Kidney (tissue), 14 donors: ENCODE measurements around the gene KDM6A. TPM values are rescaled to one million over a fixed set of nuclear protein-coding genes. Genes with fewer than 3 reads are reported as not detected.

Experiments used
- DNase-seq, 5 donors: peaks; one replicate each; pipeline ENCODE4 v3.0.0-alpha.2; 2013 to 2020
- FAIRE-seq: peaks from 2 replicates; lab custom pipeline; 2012; peaks lifted over from hg19 to GRCh38; lab: Jason Lieb, UNC
- H3K27ac ChIP-seq, 2 donors: one replicate each; pipeline ENCODE4 v1.7.0; 2013; ENCODE audit warnings: low read depth in 2 of 2, low read length in 2 of 2, inconsistent platforms in 1 of 2
- H3K27me3 ChIP-seq: one replicate; pipeline ENCODE4 v1.7.1; 2013; ENCODE audit warnings: low read length, inconsistent platforms; ENCODE audit not compliant: control insufficient read depth, insufficient read depth
- H3K36me3 ChIP-seq, 3 donors: one replicate each; pipeline versions ENCODE4 v1.7.0 to v1.7.1; 2013; ENCODE audit warnings: low read length in 3 of 3, control low read depth in 1 of 3, inconsistent platforms in 1 of 3; ENCODE audit not compliant: insufficient read depth in 3 of 3, control insufficient read depth in 2 of 3
- H3K4me1 ChIP-seq, 3 donors: one replicate each; pipeline versions ENCODE4 v1.7.0 to v1.7.1; 2013; ENCODE audit warnings: low read length in 3 of 3, inconsistent platforms in 1 of 3, low read depth in 1 of 3; ENCODE audit not compliant: control insufficient read depth in 2 of 3, insufficient read depth in 2 of 3
- H3K4me3 ChIP-seq, 3 donors: one replicate each; pipeline versions ENCODE4 v1.7.0 to v1.8.1; 2013; ENCODE audit warnings: low read length in 3 of 3, control low read depth in 1 of 3, inconsistent platforms in 1 of 3
- H3K9ac ChIP-seq, 3 donors: one replicate each; pipeline versions ENCODE4 v1.7.0 to v1.7.1; 2013; ENCODE audit warnings: low read length in 3 of 3, control low read depth in 1 of 3, inconsistent platforms in 1 of 3
- H3K9me3 ChIP-seq, 3 donors: one replicate each; pipeline versions ENCODE4 v1.7.0 to v1.7.1; 2013; ENCODE audit warnings: low read length in 3 of 3, control low read depth in 1 of 3, inconsistent platforms in 1 of 3; ENCODE audit not compliant: control insufficient read depth in 2 of 3, insufficient read depth in 1 of 3
- intact Hi-C: fragments of 100-400 bp; cut with DNase I; formaldehyde crosslinking; loops from one replicate; pipeline ENCODE4 v1.11.1; 2022
- polyA plus RNA-seq: library from polyadenylated mRNA; stranded (reverse); fragments of 350-450 nt; fragmentation: Illumina TruSeq; extraction: RNeasy Lipid Tissue Mini Kit (QIAGEN cat#74804); gene quantifications from one replicate; pipeline ENCODE4 v1.2.3, GENCODE V29; 2014; ENCODE audit warnings: low read depth, low replicate concordance; ENCODE audit not compliant: insufficient read depth
- total RNA-seq: library from RNA; stranded (reverse); fragmentation: NEBNext Ultra II Directional; extraction: Animal tissue kit (Norgen Biotek cat#: 25700); gene quantifications from one replicate; pipeline ENCODE4 v1.2.1, GENCODE V29; 2021
- TF ChIP-seq, protein P1 (sequence below): IDR thresholded peaks from 3 replicates; pipeline ENCODE4 v1.5.1; 2012; ENCODE audit warnings: mild to moderate bottlenecking, moderate library complexity, borderline replicate concordance; ENCODE audit not compliant: insufficient read depth; ENCODE audit errors: extremely low read depth
- donor health status: control.
- donor health status: control.
- donor health status: control.
- donor health status: control.
- donor health status: control.
- donor health status: DM: yes; HTN: yes; CAD: no.
- donor health status: Normal renal cell carcinoma (clear cell type).

The KDM6A gene
- total and polyA plus RNA-seq, 2 donors from 2014 or later, result 7.7 to 40.8 TPM

GRCh38 chrX:45145492-45146215 is 272.7 kb downstream of the KDM6A start:
- Histone ChIP-seq H3K27ac (no peak overlapping the region), H3K4me3 (no peak overlapping the region), H3K4me1 (no peaks in the 10 kb centered on the region), H3K27me3 (no peaks in the 10 kb centered on the region), H3K9me3 (no peaks in the 10 kb centered on the region), H3K36me3 (no peaks in the 10 kb centered on the region), H3K9ac (no peak overlapping the region)
- no peak for DNase-seq
- TF ChIP-seq, protein P1, sequence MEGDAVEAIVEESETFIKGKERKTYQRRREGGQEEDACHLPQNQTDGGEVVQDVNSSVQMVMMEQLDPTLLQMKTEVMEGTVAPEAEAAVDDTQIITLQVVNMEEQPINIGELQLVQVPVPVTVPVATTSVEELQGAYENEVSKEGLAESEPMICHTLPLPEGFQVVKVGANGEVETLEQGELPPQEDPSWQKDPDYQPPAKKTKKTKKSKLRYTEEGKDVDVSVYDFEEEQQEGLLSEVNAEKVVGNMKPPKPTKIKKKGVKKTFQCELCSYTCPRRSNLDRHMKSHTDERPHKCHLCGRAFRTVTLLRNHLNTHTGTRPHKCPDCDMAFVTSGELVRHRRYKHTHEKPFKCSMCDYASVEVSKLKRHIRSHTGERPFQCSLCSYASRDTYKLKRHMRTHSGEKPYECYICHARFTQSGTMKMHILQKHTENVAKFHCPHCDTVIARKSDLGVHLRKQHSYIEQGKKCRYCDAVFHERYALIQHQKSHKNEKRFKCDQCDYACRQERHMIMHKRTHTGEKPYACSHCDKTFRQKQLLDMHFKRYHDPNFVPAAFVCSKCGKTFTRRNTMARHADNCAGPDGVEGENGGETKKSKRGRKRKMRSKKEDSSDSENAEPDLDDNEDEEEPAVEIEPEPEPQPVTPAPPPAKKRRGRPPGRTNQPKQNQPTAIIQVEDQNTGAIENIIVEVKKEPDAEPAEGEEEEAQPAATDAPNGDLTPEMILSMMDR, result no peak
- no peak for FAIRE-seq
- intact Hi-C loops, result no loop called here

DNA sequence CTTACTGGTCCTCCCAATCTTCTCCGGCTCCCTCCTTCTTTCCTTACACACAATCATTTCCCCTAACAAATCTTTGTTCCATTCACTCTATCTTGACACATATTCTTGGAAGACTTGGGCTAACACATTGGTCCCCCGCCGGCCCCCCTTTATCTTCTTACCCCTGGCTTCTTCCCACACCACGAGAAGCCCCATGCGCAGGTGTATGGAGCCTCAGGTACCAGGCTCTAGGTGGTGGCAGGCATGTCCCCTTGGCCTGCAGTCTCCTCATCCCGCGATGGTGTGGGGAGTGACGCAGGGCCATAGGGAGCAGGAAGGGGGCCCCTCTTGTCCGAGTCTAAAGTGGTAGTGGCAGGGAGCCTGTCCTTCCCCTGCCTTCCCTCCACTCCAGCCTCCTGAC is 277.8 kb downstream of the KDM6A start:
- TF ChIP-seq, protein P1, result no peak
- Histone ChIP-seq H3K9me3 (no peaks in the 10 kb centered on the region), H3K36me3 (no peaks in the 10 kb centered on the region), H3K27me3 (no peaks in the 10 kb centered on the region), H3K4me3 (no peak overlapping the region), H3K9ac (no peak overlapping the region), H3K4me1 (no peaks in the 10 kb centered on the region), H3K27ac (no peak overlapping the region)
- no peak for FAIRE-seq
- no peak for DNase-seq
- intact Hi-C loops, result no loop called here

- no peak overlapping the region for H3K4me3 ChIP-seq
- H3K27ac ChIP-seq, result no peak overlapping the region
- no peaks in the 10 kb centered on the region for H3K27me3 ChIP-seq
- intact Hi-C loops, result no loop called here
- TF ChIP-seq, protein P1, result no peak
- H3K4me1 ChIP-seq, result no peaks in the 10 kb centered on the region
- no peak overlapping the region for H3K9ac ChIP-seq
- H3K36me3 ChIP-seq, result no peaks in the 10 kb centered on the region
- DNase-seq (no peak), FAIRE-seq (no peak)
- no peaks in the 10 kb centered on the region for H3K9me3 ChIP-seq
Observed at GRCh38 chrX:45154033-45154360, 281.0 kb downstream of the KDM6A start.

GRCh38 chrX:45154462-45154861 is 281.5 kb downstream of the KDM6A start:
- no peak overlapping the region for H3K27ac ChIP-seq
- DNase-seq (no peak), FAIRE-seq (no peak)
- H3K36me3 ChIP-seq, result no peaks in the 10 kb centered on the region
- H3K9ac ChIP-seq, result no peak overlapping the region
- TF ChIP-seq, protein P1, result no peak
- H3K9me3 ChIP-seq, result no peaks in the 10 kb centered on the region
- H3K27me3 ChIP-seq, result no peaks in the 10 kb centered on the region
- H3K4me1 ChIP-seq, result no peaks in the 10 kb centered on the region
- intact Hi-C loops, result no loop called here
- no peak overlapping the region for H3K4me3 ChIP-seq
